Stimulated activated CD8-positive, alpha-beta memory T cell treated with anti-CD3 and anti-CD28 coated beads, Interleukin-15, amount 100 ng/mL, for 4 hours (primary cell): Measurements from ENCODE around the gene CRIP2.

ENCODE experiments used
- DNase-seq, 2 donors: peaks; one replicate each; pipeline ENCODE4 v3.0.0-alpha.2; 2020; ENCODE audit warnings: low read depth in 2 of 2

The CRIP2 gene

DNA sequence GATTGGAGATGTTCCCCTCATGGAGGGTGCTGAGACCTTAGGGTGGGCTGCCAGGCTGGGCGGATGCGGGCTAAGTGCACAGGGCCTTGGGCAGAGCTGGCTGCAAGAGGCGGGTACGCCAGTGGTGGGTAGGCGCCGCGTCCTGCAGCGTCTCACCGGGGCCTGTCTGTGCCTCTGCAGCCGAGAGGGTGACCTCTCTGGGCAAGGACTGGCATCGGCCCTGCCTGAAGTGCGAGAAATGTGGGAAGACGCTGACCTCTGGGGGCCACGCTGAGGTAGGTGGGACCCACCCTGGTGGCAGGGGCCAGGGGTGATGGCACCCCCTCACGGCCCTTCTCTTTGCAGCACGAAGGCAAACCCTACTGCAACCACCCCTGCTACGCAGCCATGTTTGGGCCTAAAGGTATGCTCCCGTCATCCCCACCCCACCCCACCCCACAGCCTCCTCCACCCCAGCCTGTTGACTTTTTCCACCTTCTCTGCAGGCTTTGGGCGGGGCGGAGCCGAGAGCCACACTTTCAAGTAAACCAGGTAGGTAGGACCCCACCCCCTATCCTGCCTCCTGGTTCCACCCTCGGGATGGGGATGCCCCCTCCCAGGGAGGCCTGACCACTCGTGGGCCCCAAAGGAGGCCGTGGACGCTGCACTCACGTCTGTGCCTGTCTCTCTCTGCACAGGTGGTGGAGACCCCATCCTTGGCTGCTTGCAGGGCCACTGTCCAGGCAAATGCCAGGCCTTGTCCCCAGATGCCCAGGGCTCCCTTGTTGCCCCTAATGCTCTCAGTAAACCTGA, 13.6 kb downstream of the CRIP2 start:
- DNase-seq: no peak

DNA sequence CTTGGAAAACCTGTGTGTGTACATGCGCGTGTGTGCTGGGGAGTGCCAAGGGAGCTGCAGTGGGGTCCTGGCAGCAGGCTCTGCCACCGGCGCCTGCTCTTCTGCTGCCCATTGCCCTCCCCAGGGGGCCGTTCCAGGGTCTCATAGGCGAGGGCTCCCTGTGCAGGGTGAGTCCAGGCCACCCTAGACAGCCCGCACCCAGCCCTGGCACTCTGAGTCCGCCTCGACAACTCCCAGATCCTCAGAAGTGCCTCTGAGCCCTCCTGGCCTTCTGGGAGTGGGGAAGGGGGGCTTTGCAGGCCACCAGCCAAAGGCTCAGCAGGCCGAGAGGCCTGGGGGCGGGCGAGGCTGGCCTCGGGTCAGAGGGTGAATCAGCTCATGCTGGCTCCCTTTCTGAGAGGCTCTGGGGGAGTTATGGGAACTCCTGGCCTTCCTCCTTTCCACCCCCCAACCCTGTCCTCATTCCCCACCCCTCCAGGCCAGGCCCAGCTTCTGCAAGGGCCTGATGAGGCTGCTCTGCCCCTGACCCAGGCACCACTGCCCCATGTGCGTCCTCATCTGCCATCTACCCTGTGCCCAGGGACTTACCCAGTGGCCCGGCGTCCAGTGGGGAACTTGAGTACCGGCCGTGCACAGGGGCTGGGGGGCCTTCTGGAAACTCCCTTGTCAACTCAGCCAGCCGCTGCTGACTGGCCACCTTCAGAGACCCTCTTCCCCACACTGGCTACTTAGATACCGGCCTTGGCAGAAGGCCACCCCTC, 14.3 kb downstream of the CRIP2 start:
- DNase-seq: no peak

DNA sequence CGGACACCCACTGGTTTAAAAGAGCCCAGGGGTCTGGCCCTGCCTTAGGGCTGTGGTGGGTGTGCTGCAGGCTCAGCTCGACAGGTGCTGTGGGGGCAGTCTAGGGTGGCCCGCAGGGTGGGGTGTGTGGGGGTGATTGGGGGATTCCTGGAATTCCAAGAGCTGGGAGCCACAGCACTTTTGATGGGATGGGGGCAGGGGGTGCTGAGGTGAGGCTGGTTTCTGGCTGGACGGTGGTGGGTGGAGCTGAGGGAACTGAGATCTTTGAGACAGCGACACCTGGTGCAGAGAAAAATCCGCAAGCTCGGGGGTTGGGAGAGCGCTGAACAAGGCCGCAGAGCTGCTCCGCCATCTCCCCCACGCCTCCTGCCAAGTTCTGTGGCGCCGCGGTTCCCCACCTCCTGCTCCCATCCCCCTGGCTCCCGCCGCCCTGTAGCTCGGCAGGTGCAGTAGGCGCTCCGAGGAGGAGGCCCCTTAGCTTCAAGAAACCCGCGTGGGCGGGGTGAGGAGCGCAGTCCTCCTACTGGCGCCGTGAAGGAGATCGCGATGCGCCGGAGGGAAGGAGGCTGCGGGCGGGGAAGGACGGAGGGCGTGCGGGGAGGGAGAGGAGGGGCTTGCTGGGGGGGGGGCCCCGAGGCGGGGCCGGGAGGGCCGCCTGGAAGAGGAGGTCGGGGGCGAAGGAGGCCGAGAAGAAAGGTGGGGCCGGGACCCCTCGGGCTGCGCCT, 15.1 kb downstream of the CRIP2 start:
- peak; percentile 69 to 76 for DNase-seq

DNA sequence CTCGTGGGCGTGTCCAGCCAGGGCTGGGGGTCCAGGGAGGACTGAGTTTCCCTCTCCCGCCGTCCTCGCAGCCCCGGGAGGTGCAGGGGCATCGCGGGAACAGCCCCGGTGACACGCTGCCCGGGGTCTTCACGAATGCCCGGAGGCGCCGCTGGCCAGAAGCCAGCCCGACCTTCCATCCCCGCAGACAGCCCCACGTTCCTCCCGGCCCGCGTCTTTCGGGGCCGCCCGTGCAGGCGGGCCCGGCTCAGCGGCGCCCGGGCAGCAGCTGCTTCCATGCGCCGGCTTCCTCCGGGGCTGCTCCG, 15.6 kb downstream of the CRIP2 start:
- no peak for DNase-seq

DNA sequence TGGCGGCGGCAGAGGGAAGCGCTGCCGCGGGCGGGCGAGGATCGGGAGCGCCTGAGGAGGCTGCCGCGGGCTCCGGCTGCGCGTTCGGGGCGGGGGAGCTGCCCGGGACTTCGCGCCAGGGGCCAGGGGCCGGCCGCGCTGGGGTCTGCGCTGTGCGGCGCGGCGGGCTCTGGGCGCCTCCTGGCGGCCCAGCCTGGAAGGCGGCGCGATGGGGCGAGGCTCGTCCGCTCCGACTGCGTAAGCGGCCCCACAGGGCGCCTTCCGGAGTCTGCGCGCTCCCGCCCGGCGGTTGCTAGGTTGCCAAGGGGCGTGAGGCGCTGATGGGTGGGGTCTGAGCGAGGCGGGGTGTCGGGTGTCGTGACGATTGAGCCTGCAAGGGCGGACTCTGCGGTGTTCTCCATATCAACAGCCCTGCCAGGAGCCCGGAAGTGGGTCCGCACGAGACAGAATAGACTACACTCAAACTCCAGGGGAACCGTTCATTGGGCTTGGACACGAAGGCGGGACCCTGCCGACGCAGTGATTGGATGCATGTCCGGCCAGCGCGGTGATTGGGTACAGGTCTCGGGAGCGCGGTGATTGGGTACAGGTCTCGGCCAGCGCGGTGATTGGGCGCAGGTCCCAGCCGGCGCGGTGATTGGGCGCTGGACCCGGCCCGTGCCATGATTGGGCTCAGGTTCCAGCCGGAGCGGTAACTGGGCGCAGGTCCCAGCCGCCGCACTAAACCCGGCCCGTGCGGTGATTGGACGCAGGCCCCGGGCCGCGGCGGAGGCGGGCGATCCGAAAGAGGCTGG, 16.1 kb downstream of the CRIP2 start, which contains the start of gene TEDC1:
TSS of gene TEDC1 (plus strand) at position 675 of the 794 bp plus-strand sequence. CDS start 130 bp downstream, outside the sequence.
- peak; percentile 98 for DNase-seq

DNA sequence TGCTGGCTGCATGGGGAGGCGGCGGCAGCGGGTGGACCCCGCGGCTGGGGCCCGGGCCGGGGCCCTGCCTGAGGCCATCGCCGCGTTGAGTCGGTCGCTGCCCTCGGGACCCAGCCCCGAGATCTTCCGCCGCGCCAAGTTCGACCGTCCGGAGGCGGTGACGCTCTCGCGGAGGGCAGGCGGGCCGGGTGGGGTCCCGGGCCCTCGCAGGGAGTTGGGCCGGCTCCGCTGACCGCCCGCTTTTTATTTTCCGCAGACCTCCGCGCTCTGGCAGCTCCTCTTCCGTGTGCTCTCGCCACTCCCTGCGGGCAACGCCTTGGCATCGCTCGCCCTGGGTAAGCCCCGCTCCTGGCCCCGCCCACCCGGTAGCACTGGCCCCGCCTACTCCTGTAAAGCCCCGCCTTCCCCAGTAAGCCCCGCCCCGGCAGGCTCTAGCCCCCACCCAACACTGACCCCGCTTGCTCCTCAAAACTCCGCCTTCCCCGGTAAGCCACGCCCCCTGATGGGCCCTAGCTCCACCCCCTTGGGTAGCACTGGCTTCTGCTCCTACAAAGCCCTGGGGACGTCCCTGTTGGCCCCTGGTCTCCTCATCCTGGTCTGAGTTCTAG, 16.8 kb downstream of the CRIP2 start:
- DNase-seq: peak; percentile 60 to 76

DNA sequence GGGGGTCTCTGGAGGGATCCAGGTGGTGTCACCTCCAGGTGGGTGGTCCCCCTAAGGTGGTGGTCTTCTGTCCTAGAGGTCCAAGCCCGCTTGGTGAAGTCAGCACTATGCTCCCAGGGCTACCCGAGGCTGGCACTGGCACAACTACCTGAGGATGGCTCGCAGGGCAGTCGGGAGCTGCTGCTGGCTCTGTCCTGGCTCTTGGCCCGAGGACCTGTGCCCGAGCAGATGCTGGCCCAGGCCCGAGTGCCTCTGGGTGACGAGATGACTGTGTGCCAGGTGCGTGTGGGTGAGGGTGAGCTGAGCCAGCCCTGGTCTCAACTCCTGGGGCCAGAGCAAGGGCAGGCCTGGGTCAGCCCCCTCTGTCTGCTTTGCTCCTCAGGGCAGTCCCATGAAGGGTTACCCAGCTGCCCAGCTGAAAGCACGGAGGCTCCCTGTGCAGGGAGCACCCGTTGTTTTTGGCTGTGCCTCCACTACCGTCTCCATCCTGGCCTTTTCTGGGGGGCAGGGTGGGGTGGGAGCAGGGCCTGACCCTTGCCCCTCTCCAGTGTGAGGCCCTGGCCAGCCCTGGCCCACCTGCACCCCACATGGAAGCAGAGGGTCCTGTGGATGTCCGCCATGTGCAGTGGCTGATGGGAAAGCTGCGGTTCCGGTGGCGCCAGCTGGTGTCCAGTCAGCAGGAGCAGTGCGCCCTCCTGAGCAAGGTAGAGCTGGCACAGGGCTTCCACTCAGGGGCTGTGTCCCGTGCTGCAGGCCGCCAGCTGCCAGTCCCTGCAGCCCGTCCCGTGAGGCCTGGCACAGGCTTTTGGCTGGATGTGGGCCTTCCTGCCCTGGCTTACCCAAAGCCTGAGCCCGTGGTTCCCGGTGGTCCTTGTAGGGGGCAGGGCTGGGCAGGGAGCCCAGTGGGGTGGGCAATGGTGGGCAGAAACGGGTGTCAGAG, 17.7 kb downstream of the CRIP2 start:
- DNase-seq: no peak

DNA sequence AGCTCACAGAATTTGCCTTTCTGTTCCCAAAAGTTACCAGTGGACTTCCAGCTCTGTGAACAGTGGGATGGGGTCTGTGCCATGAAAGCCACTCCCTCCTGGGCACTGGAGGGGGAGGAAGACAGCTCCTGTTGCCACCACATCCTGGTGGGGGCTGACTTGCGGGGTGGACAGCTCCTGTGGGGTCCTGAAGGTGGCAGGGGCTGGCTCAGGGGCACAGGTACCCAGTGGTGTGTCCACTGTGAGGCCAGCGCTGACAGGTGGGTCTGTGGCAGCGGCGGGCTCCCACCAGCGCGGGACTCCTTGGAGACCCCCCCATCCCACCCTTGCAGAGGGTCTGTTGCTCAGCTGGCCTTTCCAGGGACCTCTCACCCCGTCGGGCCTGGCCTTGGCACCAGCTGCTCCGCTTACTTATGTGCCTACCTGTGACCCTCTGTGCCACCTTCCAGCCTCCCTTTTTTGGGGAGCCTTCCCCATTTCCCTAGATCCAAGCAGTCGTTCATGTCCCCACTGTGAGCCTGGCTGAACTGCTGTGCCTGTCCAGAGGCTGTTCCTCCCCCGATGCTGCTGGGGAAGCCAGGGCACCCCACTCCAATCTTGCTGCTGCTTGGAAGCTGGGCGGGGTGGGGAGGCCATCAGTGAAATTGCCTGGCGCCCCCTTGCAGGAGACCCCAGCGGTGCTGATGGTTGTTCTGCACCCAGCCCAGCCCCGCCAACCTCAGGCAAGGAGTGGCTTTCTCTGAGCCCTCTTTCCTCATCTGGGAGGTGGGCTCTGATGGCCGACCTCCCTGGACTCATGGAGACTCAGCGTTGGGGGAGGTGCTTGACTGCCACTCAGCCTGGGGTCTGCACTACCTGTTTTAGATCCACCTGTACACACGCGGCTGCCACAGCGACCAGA, 18.6 kb downstream of the CRIP2 start:
- no peak for DNase-seq

DNA sequence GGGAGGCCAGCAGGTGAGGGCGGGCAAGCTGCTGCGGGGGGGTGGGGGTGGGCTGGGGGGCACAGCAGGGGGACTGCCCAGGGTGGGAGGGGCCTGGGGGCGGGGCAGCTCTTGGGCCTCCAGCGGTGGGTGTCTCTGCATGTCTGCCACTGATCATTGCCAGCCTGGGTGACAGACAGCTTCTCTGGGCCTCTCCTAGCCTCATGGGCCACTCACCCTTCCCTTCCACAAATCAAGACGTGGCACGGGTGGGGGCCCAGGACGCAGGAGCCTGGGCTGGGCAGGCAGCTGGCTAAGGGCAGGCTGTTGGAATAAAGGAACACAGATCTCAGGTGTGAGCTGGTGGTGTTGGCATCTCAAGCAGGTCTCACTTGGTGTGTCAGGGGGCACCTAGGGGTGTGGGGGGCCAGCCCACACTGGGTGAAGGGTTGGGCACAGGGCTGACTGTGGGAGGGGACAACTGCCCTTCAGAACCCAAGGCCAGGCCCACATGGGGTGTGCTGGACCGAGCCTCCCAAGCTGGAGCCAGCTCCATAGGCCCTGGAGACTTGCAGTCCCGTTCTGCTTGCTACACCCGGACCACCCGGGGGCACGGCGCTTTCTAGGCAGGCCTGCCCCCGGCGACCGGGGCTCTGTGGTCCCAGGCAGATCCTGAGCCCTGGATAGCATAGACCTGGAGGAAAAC, 19.4 kb downstream of the CRIP2 start:
- no peak for DNase-seq

DNA sequence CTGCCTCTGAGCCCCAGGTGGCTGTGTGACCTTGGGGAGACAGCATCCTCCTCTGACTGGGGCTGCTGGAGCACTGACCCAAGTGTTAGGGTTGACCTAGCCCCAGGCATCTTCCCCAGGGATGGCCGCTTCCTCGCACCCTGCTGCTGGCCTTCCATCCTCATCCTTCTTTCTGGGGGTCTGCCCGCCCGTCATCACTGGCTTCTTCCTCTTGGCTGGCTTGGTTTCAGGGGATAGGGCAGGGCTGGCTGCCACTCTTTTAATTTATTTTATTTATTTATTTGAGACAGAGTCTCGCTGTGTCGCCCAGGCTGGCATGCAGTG, 19.9 kb downstream of the CRIP2 start:
- no peak for DNase-seq

DNA sequence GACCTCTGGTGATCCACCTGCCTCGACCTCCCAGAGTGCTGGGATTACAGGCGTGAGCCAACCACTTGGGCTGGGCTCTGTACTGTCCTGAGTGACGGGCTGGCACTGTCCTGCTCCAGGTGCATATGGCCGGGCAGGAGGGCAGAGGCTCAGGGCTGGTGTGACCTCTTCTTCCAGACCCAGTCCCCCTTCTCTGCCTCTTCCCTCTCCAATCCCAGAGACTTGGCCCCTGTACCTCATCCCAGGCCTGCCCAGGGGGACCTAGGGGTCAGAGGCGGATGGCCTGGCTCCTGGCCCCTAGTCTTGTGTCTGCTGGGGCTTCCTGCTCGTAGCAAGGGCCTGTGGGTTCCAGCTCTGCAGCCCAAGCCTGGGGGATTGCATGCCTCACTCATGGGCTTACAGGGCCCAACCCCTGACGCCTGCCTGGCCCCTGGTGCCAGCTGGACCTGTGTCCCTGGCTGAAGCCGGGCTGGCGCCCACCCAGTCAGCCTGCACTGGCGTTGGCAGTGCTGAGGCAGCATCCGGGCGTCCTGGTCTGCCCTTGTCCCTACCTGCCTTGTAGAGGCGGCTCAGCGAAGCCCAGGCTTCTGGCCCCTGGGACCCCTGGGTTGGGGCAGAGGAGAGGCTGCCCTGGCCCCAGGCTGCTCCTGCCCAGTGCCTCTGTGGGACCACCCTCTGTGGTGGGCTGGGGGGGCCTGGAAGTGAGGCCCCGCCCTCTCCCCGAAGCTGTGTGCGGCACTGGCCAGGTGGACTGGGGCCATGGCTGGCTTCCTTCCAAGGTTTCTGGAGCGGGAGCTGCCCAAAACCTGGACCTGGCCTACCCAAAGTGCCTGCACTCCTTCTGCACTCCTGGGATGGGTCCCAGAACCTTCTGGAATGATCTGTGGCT, 20.7 kb downstream of the CRIP2 start:
- no peak for DNase-seq

DNA sequence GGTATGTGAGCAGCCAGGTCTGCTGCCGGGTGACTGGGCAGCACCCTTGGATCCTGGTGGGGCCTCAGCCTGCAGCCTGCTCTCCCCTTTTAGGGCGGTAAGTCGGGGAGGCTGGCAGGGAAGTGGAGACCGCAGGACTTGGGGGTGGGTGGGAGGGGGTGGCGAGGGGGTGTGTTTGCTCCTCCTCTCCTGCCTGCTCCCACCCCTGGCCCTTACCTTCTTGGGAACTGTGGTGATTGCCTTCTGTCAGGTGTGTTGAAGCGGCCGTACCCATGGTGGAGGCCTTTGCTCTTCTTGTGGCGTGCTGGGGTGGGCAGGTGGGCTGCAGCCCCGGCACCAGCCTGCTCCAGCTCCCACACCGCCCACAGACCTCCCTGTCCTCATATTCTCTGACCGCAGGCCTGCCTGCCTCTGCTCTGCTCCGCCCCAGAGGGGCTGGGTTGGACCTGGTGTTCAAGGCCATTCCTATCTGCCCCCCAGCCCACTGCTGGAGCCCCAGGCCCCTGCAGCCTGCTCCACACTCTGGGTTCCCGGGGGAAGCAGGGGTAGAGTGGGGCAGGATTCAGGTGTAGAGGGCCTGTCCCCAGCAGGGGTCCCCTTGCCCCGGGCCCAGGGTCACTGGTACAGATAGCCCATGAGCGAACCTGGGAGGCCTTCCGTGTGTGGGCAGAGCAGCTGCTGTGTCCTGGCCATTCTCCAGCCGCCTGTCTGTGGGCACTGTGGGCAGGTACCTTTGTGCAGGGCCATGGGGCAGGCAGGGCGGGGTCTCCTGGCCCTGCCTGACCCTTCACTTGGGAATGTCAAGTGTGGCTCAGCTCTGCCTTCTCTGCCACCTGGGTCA, 21.6 kb downstream of the CRIP2 start:
- DNase-seq: no peak

DNA sequence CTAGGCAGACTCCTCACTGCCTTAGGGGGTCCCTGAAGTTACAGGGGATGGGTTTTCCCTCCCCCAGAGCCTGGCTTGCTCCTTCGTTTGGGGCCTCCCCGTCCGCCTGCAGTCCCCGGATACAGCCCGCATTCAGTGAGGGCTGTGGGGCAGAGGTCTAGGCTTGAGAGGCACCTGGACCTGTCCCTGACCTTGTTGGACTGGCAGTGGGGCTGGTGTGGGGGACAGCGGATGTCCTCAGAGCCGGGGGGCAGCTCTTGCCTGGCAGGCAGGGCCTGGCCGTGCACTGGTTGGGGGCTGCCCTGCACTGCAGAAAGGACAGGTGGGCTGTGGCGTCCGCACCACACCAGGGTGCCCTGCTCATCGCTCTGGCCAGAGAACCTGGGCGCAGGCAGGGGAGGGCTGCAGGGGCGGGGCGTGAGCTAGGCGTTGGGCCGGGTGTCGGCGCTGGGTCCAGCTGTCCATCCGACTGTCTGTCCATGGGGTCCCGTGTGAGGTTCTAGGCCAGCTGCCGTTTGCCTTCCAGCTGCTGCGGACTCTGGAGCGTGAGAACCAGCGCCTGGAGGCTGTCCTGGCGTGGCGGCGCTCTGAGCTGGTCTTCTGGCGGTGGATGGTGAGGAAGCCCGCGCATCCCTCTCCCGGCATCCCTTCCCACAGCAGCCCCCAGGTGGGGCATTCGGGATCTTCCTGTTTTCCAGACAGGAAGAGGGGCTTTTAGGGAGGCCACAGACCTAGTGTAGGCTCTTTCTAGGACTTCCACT, 22.4 kb downstream of the CRIP2 start:
- DNase-seq: no peak

DNA sequence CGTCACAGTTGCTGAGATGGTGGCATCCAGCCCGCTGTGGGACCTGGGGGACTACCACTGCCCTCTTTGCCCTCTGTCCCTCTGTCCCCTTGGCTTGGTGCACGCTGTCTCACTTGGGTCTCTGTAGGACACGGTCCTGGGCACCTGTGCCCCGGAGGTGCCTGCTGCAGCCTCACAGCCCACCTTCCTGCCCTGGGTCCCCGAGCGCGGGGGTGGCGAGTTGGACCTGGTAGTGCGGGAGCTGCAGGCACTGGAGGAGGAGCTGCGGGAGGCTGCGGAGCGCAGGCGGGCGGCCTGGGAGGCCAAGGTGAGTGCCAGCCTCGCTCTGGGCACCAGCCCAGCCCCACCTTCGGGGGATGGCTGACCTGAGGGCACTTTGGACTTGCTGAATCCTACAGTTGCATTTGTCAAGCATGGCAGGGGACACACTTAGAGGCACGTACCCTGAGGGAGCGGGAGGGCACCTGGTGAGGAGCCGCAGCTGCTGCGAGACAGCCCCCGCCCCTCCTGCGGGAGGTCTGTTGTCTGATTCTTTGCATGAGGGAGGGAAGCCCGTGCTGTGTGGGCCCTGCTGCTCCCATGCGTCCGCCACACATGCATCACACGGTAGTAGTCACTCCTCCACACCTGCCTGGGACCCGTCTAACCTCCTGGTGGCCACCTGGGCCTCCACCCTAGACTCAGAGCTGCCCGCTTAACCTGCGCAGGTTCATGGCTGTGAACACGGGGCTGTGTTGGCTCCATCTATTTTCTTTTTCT, 23.2 kb downstream of the CRIP2 start:
- no peak for DNase-seq
